Common myeloid progenitor, CD34-positive (primary cell): ENCODE measurements around the gene ADGRL3.

Source experiments
- CTCF ChIA-PET: fragments of 350-600 bp; sonication (Branson Sonifier 250); formaldehyde crosslinking; loops from one replicate; lab custom pipeline; 2021; ENCODE audit warnings: antibody characterized with exemption; lab: Charles Lee
- POLR2A ChIA-PET: fragments of 350-600 bp; sonication (Branson Sonifier 250); formaldehyde crosslinking; loops from one replicate; lab custom pipeline; 2021; ENCODE audit warnings: antibody characterized with exemption; lab: Charles Lee
- DNase-seq, 3 donors: peaks; one replicate each; pipeline versions ENCODE4 v3.0.0 to v3.0.0-alpha.2; 2013
- H3K27ac ChIP-seq, 2 experiments: 1 replicate in 1 of 2; 2 replicates in 1 of 2; pipeline ENCODE4 v1.7.0; 2013; ENCODE audit warnings: inconsistent platforms in 2 of 2, low read length in 2 of 2, mild to moderate bottlenecking in 2 of 2, low read depth in 1 of 2, moderate library complexity in 1 of 2; ENCODE audit not compliant: severe bottlenecking in 2 of 2, insufficient read depth in 1 of 2, poor library complexity in 1 of 2
- H3K27me3 ChIP-seq, 5 experiments: replicated peaks in 2 of 5; 1 replicate in 3 of 5; 2 replicates in 2 of 5; pipeline versions ENCODE4 v1.6.1 to v1.7.0; 2013; ENCODE audit warnings: low read length in 4 of 5, mild to moderate bottlenecking in 2 of 5, moderate library complexity in 2 of 5, inconsistent platforms in 1 of 5; ENCODE audit not compliant: insufficient read depth in 5 of 5, control insufficient read depth in 4 of 5
- H3K36me3 ChIP-seq, 4 experiments: 1 replicate in 2 of 4; 2 replicates in 2 of 4; pipeline versions ENCODE4 v1.6.1 to v1.7.0; 2013; ENCODE audit warnings: low read length in 3 of 4, control low read depth in 1 of 4, mild to moderate bottlenecking in 1 of 4; ENCODE audit not compliant: control insufficient read depth in 4 of 4, insufficient read depth in 4 of 4
- H3K4me1 ChIP-seq, 4 experiments: 1 replicate in 3 of 4; 2 replicates in 1 of 4; pipeline versions ENCODE4 v1.6.1 to v1.7.1; 2013; ENCODE audit warnings: low read length in 3 of 4, mild to moderate bottlenecking in 3 of 4, control low read depth in 1 of 4, inconsistent platforms in 1 of 4, moderate library complexity in 1 of 4; ENCODE audit not compliant: control insufficient read depth in 4 of 4, insufficient read depth in 4 of 4; ENCODE audit errors: control extremely low read depth in 1 of 4
- H3K4me3 ChIP-seq, 7 experiments: 1 replicate in 4 of 7; 2 replicates in 3 of 7; pipeline versions ENCODE4 v1.5.1 to v1.7.0; 2013; ENCODE audit warnings: mild to moderate bottlenecking in 7 of 7, low read length in 6 of 7, moderate library complexity in 6 of 7, inconsistent platforms in 2 of 7, low read depth in 2 of 7, control low read depth in 1 of 7; ENCODE audit not compliant: insufficient read depth in 4 of 7, control insufficient read depth in 1 of 7; ENCODE audit errors: extremely low read depth in 1 of 7
- H3K9me3 ChIP-seq, 5 experiments: 1 replicate in 4 of 5; 2 replicates in 1 of 5; pipeline versions ENCODE4 v1.6.1 to v1.7.1; 2013; ENCODE audit warnings: low read length in 4 of 5, mild to moderate bottlenecking in 2 of 5, inconsistent platforms in 1 of 5, low read depth in 1 of 5, moderate library complexity in 1 of 5; ENCODE audit not compliant: control insufficient read depth in 4 of 5, insufficient read depth in 2 of 5; ENCODE audit errors: control extremely low read depth in 1 of 5
- WGBS: methylation state at CpG from one replicate; pipeline ENCODE4 v1.1.5; 2013; ENCODE audit not compliant: insufficient coverage; 5-methylcytosine and 5-hydroxymethylcytosine counted together

ADGRL3 gene

DNA sequence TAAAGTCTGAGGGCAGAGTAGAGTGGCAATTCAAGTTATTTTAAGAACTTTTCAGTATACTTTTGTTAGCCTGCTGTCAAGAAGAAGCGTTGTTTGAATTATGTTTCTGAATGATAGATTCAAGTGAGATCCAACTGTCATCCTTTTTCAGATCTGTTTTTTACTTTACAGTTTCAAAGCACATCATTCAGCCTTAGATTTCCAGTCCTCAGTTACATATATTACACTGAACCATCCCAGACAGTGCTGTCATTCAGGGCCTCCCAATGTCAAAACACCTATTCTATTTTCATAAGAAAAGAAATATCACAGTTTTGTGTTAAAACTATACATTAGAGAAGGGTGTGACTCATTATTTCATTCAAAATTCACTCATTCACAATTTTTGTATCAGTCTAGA lies 856.9 kb downstream of the ADGRL3 start:
- H3K9me3 ChIP-seq = peaks cover 0 to 1% (median 0%) of the 10 kb centered on the region in 5 experiments
- H3K4me1 ChIP-seq = peaks cover 0 to 2% (median 0%) of the 10 kb centered on the region in 4 experiments
- no CpG with 5 or more reads among the region's 1 CpG for WGBS
- DNase-seq = no peak
- ChIA-PET POLR2A (no interaction called here), CTCF (no interaction called here)
- H3K27me3 ChIP-seq = peaks cover 0 to 41% (median 8%) of the 10 kb centered on the region in 5 experiments
- H3K27ac ChIP-seq = no peak overlapping the region
- H3K4me3 ChIP-seq = no peak overlapping the region
- H3K36me3 ChIP-seq = no peaks in the 10 kb centered on the region

DNA sequence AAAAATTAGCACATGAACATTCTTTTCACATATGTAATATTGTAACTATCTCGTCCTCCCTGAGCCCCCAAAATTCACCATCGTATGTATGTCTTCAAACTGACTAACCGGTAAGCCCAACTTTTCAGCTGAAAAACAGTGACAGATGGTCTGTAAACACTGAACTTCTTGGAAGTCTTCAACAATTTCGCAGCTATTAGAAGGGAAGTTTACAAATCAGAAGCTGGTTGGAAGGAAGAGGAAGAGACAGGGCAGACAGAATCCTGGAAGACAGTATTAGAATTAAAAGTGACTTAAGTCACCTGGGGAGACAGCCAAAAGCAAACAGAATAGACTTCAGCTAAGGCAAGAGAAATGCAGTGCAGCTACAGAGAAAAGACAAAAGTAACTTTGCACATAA lies 858.4 kb downstream of the ADGRL3 start:
- Histone ChIP-seq H3K9me3 (peaks cover 0 to 1% (median 0%) of the 10 kb centered on the region in 5 experiments), H3K36me3 (no peaks in the 10 kb centered on the region), H3K27me3 (peaks cover 0 to 50% (median 8%) of the 10 kb centered on the region in 5 experiments), H3K4me3 (no peak overlapping the region), H3K27ac (no peak overlapping the region), H3K4me1 (peaks cover 0 to 2% (median 0%) of the 10 kb centered on the region in 4 experiments)
- ChIA-PET POLR2A (no interaction called here), CTCF (interaction anchor here (1.2 kb wide), 1 partner anchor 11 kb away, joined by 4 read pairs; no protein-coding TSS in a partner anchor)
- no peak for DNase-seq
- 55% methylated on average over 4 of the region's 4 CpGs for WGBS

DNA sequence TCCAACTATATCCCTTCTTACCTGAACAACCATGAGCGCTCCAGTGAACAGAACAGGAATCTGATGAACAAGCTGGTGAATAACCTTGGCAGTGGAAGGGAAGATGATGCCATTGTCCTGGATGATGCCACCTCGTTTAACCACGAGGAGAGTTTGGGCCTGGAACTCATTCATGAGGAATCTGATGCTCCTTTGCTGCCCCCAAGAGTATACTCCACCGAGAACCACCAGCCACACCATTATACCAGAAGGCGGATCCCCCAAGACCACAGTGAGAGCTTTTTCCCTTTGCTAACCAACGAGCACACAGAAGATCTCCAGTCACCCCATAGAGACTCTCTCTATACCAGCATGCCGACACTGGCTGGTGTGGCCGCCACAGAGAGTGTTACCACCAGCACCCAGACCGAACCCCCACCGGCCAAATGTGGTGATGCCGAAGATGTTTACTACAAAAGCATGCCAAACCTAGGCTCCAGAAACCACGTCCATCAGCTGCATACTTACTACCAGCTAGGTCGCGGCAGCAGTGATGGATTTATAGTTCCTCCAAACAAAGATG lies 870.2 kb downstream of the ADGRL3 start:
- no peaks in the 10 kb centered on the region for H3K36me3 ChIP-seq
- POLR2A ChIA-PET = no interaction called here
- no peaks in the 10 kb centered on the region for H3K4me1 ChIP-seq
- DNase-seq = no peak
- no peak overlapping the region for H3K4me3 ChIP-seq
- CTCF ChIA-PET = no interaction called here
- peaks cover 0 to under 1% (median 0%) of the 10 kb centered on the region in 5 experiments for H3K9me3 ChIP-seq
- no peak overlapping the region for H3K27ac ChIP-seq
- 94% methylated on average over 11 of the region's 14 CpGs for WGBS
- H3K27me3 ChIP-seq = peaks cover 0 to 39% (median 4%) of the 10 kb centered on the region in 5 experiments

DNA sequence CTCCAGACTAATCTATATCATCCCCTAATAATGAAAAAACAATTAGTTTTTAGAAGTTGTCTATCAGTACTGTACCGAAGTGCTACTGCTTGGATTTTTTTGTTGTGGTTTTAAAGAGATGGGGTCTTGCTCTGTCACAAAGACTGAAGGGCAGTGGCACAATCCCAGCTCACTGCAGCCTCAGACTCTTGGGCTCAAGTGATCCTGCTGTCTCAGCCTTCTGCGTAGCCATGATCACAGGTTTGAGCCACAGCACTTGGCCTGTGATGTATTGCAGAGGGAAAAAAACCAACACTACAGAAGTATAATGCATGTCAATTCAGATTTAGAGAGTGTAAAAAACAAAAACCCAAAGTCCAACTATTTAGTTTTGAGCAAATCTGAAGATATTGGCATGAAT lies 875.0 kb downstream of the ADGRL3 start:
- Histone ChIP-seq H3K36me3 (no peaks in the 10 kb centered on the region), H3K9me3 (no peaks in the 10 kb centered on the region), H3K4me1 (no peaks in the 10 kb centered on the region), H3K27me3 (peaks cover 0 to 20% (median 2%) of the 10 kb centered on the region in 5 experiments), H3K4me3 (no peak overlapping the region), H3K27ac (no peak overlapping the region)
- CTCF ChIA-PET = interaction anchor here (1.4 kb wide), 1 partner anchor 49 kb away, joined by 3 read pairs; no protein-coding TSS in a partner anchor
- DNase-seq = no peak
- whole genome bisulfite sequencing = no CpG with 5 or more reads among the region's 2 CpGs
- POLR2A ChIA-PET = no interaction called here

DNA sequence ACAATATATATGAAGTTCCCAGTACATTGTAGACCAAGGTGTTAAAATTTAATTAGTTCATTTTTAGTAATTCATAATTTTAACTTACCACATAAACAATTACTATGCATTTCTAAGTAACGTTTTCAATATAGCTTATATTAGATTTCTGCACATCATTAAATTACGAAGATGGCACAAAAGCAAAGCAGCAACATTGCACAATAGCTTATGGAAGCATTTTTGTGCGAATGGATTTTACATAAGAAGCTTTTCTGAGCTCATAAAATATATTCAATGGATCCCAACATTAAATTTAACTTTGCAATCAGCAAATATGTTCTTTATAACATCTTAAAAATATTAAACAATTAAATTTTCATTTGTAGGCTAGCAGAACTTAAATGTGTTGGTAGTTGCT lies 875.4 kb downstream of the ADGRL3 start:
- CTCF ChIA-PET = interaction anchor here (1.4 kb wide), 1 partner anchor 49 kb away, joined by 3 read pairs; no protein-coding TSS in a partner anchor
- no peak for DNase-seq
- Histone ChIP-seq H3K27ac (no peak overlapping the region), H3K4me1 (no peaks in the 10 kb centered on the region), H3K4me3 (no peak overlapping the region), H3K36me3 (no peaks in the 10 kb centered on the region), H3K9me3 (no peaks in the 10 kb centered on the region), H3K27me3 (peaks cover 0 to 18% (median 3%) of the 10 kb centered on the region in 5 experiments)
- POLR2A ChIA-PET = no interaction called here
- no CpG with 5 or more reads among the region's 3 CpGs for WGBS

DNA sequence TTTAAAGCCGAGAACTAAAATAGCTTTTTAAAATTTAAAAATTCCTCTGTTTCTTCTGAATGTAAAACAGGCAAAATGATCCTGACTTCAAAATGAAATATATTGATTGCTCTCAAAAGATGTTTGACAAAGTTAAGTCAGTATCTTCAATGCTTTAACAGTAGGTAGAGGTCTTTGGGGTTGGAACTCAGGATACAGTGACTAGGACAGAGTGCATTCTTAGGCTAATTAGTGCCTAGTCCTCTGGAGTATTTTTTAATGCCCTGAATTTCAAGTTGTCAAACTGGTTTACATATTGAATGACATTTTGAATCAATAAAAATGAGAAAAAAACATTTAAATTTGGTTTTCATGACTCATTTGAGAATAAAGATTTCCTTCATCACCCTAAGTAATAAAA lies 877.3 kb downstream of the ADGRL3 start:
- Histone ChIP-seq H3K9me3 (no peaks in the 10 kb centered on the region), H3K27ac (no peak overlapping the region), H3K4me3 (no peak overlapping the region), H3K27me3 (peaks cover 0 to 14% (median 3%) of the 10 kb centered on the region in 5 experiments), H3K36me3 (no peaks in the 10 kb centered on the region), H3K4me1 (no peaks in the 10 kb centered on the region)
- no peak for DNase-seq
- ChIA-PET CTCF (interaction anchor here (0.6 kb wide), 1 partner anchor 441 kb away, joined by 4 read pairs; no protein-coding TSS in a partner anchor), POLR2A (no interaction called here)
- WGBS = 100% methylated on average over 1 of the region's 1 CpG

DNA sequence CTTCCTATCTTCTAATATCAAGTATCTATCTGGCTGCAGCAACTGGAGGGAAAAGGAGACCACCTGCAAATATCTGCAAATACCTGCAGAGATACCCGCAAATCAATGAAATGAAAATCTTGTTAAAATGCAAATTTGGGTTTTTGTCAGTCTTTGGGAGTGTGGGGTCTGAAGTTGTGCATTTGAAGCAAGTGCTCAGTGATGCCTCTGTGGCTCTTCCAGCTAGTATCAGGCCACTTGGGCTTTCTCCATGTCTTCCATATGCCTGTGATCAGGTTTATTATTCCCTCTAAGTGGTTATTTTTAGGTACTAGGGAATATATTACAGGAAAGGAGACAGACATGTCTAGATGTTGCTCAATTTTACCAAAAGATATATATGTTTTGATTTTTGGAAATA lies 880.3 kb downstream of the ADGRL3 start:
- WGBS = no CpG with 5 or more reads among the region's 1 CpG
- Histone ChIP-seq H3K27ac (no peak overlapping the region), H3K36me3 (no peaks in the 10 kb centered on the region), H3K4me1 (no peaks in the 10 kb centered on the region), H3K9me3 (no peaks in the 10 kb centered on the region), H3K4me3 (no peak overlapping the region), H3K27me3 (peaks cover 0 to 8% (median 0%) of the 10 kb centered on the region in 5 experiments)
- no peak for DNase-seq
- ChIA-PET POLR2A (no interaction called here), CTCF (no interaction called here)
